Right kidney (tissue), 1 donor: Measurements from ENCODE around the gene AIF1.

Experiments used
- DNase-seq: peaks from one replicate; pipeline ENCODE4 v3.0.0-alpha.2; 2016

AIF1 gene

GRCh38 chr6:31619805-31620585 is 5.0 kb downstream of the AIF1 start:
- DNase-seq: peak; percentile 100

- DNase-seq: peak; percentile 85
These were observed 5.7 kb downstream of the AIF1 start, which contains the start of gene PRRC2A for GRCh38 chr6:31620586-31621319. PRRC2A (plus strand) TSS chr6:31620715; CDS start chr6:31622790, 2,075 bp downstream.

GRCh38 chr6:31621320-31621939 is 6.4 kb downstream of the AIF1 start:
- no peak for DNase-seq

- no peak for DNase-seq
These were observed 7.0 kb downstream of the AIF1 start for GRCh38 chr6:31621991-31622390.

GRCh38 chr6:31622684-31623091 is 7.7 kb downstream of the AIF1 start:
- DNase-seq: no peak

- DNase-seq: no peak
These were observed 9.0 kb downstream of the AIF1 start for GRCh38 chr6:31624070-31624469.

- no peak for DNase-seq
These were observed 11.9 kb downstream of the AIF1 start for GRCh38 chr6:31626952-31627351.

GRCh38 chr6:31627690-31628287 is 12.8 kb downstream of the AIF1 start:
- no peak for DNase-seq

GRCh38 chr6:31629014-31629413 is 14.0 kb downstream of the AIF1 start:
- DNase-seq: no peak

- DNase-seq: no peak
These were observed 15.3 kb downstream of the AIF1 start for GRCh38 chr6:31630177-31630934.

- DNase-seq: no peak
These were observed 16.2 kb downstream of the AIF1 start for GRCh38 chr6:31631209-31631608.

- DNase-seq: no peak
These were observed 16.7 kb downstream of the AIF1 start for GRCh38 chr6:31631681-31632278.

GRCh38 chr6:31632279-31632946 is 17.4 kb downstream of the AIF1 start:
- DNase-seq: no peak

GRCh38 chr6:31633447-31633846 is 18.4 kb downstream of the AIF1 start:
- DNase-seq: no peak

- no peak for DNase-seq
These were observed 19.1 kb downstream of the AIF1 start for GRCh38 chr6:31634131-31634530.

GRCh38 chr6:31634969-31635575 is 20.0 kb downstream of the AIF1 start:
- DNase-seq: no peak

- DNase-seq: no peak
These were observed 21.9 kb downstream of the AIF1 start for GRCh38 chr6:31636698-31637596.

- DNase-seq: no peak
These were observed 24.0 kb downstream of the AIF1 start for GRCh38 chr6:31639043-31639442.

- DNase-seq: no peak
These were observed 24.4 kb downstream of the AIF1 start for GRCh38 chr6:31639449-31639861.
